HFFc6 (cell line): ENCODE data around the gene EEF2. TPM values are rescaled to one million over a fixed set of nuclear protein-coding genes. Genes with fewer than 3 reads are reported as not detected.
"Not testable (repeated sequence)": the region's sequence is repeated elsewhere in the genome, so short reads cannot be mapped to it uniquely, and the experiment has no call there.

Experiments
- DNase-seq: peaks from one replicate; pipeline ENCODE4 v3.0.0-alpha.2; 2018
- H3K27ac Mint-ChIP-seq: 2 replicates; pipeline ENCODE4 v1.8.0; 2020; ENCODE audit warnings: mild to moderate bottlenecking, mixed read lengths
- H3K27me3 Mint-ChIP-seq: 2 replicates; pipeline ENCODE4 v1.8.0; 2021; ENCODE audit warnings: mild to moderate bottlenecking, moderate library complexity, mixed read lengths; ENCODE audit not compliant: insufficient read depth
- H3K36me3 Mint-ChIP-seq: 2 replicates; pipeline ENCODE4 v1.8.0; 2021; ENCODE audit warnings: low read depth, mixed read lengths
- H3K4me1 Mint-ChIP-seq: 2 replicates; pipeline ENCODE4 v1.8.0; 2020; ENCODE audit warnings: low read depth, mixed read lengths
- H3K4me3 Mint-ChIP-seq: 2 replicates; pipeline ENCODE4 v1.8.0; 2020; ENCODE audit warnings: mild to moderate bottlenecking, moderate library complexity, mixed read lengths
- H3K9me3 Mint-ChIP-seq: 2 replicates; pipeline ENCODE4 v1.8.0; 2020; ENCODE audit warnings: mild to moderate bottlenecking, mixed read lengths
- total RNA-seq, 6 experiments: library from RNA; stranded (reverse); fragmentation: NEBNext Ultra II Directional; extraction: Animal tissue kit (Norgen Biotek cat#: 25700); gene quantifications; 2 replicates in 1 of 6; 3 replicates in 5 of 6; pipeline ENCODE4 v1.2.3, GENCODE V29; 2021
- TF ChIP-seq, protein P1 (sequence below): fragments of 200-600 bp; sonication (generic); IDR thresholded peaks from 2 replicates; pipeline ENCODE4 v1.5.0; 2021; ENCODE audit warnings: antibody characterized with exemption, mild to moderate bottlenecking

Gene EEF2
- total RNA-seq, 6 experiments from 2014 or later: 2,555 to 2,867 (median 2,696) TPM

DNA sequence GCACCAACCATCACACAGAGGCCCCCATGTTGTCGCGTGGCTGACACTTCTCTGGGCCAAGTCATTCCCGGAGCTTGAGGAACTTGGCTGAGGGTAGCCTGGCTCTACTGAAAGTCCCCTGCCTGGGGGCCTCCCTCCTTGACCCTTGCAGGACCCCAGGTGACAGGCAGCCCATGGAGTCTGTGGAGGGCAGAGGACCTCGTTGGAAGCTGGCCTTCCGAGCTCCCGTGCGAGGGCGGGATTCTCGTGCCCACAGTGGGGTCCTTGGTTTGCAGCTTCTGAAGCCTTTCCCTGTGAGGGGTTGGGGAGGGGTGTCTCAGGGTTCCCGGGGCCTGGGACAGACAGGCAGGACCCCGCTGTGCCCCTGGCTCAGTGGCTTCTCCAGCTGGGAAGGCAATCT is 36.0 kb downstream of the EEF2 start:
- H3K27me3 Mint-ChIP-seq: peaks cover 15% of the 10 kb centered on the region
- H3K9me3 Mint-ChIP-seq: no peaks in the 10 kb centered on the region
- H3K27ac Mint-ChIP-seq: no peak overlapping the region
- H3K36me3 Mint-ChIP-seq: no peaks in the 10 kb centered on the region
- no peak overlapping the region for H3K4me3 Mint-ChIP-seq
- H3K4me1 Mint-ChIP-seq: no peaks in the 10 kb centered on the region
- DNase-seq: no peak
- TF ChIP-seq, protein P1, sequence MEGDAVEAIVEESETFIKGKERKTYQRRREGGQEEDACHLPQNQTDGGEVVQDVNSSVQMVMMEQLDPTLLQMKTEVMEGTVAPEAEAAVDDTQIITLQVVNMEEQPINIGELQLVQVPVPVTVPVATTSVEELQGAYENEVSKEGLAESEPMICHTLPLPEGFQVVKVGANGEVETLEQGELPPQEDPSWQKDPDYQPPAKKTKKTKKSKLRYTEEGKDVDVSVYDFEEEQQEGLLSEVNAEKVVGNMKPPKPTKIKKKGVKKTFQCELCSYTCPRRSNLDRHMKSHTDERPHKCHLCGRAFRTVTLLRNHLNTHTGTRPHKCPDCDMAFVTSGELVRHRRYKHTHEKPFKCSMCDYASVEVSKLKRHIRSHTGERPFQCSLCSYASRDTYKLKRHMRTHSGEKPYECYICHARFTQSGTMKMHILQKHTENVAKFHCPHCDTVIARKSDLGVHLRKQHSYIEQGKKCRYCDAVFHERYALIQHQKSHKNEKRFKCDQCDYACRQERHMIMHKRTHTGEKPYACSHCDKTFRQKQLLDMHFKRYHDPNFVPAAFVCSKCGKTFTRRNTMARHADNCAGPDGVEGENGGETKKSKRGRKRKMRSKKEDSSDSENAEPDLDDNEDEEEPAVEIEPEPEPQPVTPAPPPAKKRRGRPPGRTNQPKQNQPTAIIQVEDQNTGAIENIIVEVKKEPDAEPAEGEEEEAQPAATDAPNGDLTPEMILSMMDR: no peak

DNA sequence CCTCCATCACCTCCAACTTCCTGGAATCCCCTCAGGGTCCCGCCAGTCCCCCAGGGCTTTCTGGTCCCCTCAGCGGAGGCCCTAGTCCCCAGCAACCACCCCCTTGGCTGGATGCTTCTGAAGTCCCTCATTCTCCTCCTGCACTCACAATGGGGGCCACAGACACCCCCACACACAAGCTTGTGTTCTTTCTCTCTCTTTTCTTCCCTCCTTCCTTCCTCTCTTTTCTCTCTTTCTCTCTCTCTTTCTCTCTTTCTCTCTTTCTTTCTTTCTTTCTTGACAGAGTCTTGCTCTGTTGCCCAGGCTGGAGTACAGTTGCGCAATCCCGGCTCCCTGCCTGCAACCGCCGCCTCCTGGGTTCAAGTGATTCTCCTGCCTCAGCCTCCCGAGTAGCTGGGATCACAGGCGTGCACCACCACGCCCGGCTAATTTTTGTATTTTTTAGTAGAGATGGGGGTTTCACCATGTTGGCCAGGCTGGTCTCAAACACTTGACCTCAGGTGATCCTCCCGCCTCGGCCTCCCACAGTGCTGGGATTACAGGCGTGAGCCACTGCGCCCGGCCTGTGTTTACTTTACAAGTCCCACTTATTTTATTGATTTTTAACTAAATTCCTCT is 37.8 kb downstream of the EEF2 start:
- not testable (repeated sequence) for H3K27me3 Mint-ChIP-seq, DNase-seq, H3K4me3 Mint-ChIP-seq, H3K27ac Mint-ChIP-seq, H3K36me3 Mint-ChIP-seq, H3K4me1 Mint-ChIP-seq, H3K9me3 Mint-ChIP-seq

DNA sequence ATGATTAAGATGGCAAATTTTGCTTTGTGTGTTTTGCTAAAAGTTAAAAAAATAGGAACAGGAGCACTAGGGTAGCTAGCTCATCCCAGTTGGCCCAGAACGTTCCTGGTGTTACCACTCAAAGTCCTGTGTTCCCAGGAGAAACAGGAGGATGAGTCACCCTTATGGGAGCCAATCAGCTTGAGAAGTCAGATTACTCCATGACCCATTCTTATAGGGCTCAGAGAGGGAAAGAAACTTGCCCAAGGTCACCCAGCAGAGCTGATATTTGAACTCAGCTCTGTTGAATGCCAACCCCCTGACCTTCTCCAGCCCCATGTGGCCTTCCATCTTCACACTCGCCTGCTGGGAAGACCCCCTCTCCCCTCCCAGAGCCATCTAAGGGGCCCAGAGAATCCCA is 39.4 kb downstream of the EEF2 start:
- H3K4me1 Mint-ChIP-seq: no peaks in the 10 kb centered on the region
- peak; percentile 16 for DNase-seq
- no peak overlapping the region for H3K4me3 Mint-ChIP-seq
- no peaks in the 10 kb centered on the region for H3K9me3 Mint-ChIP-seq
- no peaks in the 10 kb centered on the region for H3K36me3 Mint-ChIP-seq
- H3K27me3 Mint-ChIP-seq: peaks cover 2% of the 10 kb centered on the region
- no peak overlapping the region for H3K27ac Mint-ChIP-seq
- TF ChIP-seq, protein P1: no peak

DNA sequence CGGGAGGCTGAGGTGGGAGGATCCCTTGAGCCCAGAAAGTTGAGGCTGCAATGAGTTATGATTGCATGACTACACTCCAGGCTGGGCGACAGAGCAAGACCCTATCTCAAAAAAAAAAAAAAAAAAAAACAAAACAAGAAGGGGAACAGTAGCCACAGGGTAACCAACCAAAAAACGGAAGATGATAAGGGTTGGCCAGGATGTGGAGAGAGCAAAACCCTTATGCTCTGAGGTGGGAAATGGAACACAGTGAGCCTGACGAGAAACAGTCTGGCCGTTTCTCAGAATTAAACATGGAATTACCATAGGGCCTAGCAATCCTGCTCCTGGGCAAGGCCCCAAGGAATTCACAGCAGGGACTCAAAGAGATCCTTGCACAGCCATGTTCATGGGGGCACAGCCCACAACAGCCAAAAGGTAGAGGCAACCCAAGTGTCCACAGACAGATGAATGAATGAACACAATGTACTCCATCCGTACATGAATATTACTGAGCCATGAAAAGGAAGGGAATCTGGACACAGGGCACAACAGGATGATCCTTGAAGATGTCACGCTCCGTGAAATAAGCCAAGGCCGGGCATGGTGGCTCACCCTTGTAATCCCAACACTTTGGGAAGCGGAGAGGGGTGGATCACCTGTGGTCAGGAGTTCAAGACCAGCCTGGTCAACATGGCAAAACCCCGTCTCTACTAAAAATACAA is 41.1 kb downstream of the EEF2 start:
- TF ChIP-seq, protein P1: no peak
- no peak for DNase-seq
- Mint-ChIP-seq H3K9me3 (no peaks in the 10 kb centered on the region), H3K27ac (no peak overlapping the region), H3K4me1 (no peaks in the 10 kb centered on the region), H3K27me3 (peaks cover 2% of the 10 kb centered on the region), H3K36me3 (no peaks in the 10 kb centered on the region), H3K4me3 (no peak overlapping the region)

DNA sequence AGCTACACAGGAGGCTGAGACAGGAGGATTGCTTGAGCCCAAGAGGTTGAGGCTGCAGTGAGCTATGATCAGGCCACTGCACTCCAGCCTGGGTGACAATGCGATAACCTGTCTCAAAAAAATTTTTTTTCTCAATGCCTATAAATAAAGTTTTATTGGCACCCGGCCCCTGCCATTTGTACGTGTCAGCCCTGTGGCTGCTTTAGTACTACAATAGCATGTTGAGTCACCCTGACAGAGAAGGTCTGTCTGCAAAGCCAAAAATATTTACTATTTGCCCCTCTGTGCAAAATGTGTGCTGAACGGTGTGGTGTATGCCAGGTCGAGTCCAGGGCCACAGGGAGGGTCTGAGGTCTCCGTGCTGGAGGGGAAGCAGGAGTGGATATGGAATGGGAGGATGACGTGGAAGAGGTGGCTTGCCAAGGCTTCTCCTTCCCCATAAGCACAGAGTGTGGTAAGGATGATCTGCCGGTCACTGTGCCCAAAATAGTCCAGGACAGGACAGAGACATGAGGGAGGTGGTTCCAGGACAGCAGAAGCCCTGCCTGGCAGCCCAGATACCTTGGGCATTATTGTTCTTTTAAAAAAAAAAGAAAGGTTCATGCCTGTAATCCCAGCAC is 42.4 kb downstream of the EEF2 start:
- Mint-ChIP-seq H3K4me1 (no peaks in the 10 kb centered on the region), H3K27me3 (peaks cover 2% of the 10 kb centered on the region), H3K36me3 (no peaks in the 10 kb centered on the region), H3K4me3 (no peak overlapping the region), H3K9me3 (no peaks in the 10 kb centered on the region), H3K27ac (no peak overlapping the region)
- TF ChIP-seq, protein P1: no peak
- peak; percentile 32 for DNase-seq

DNA sequence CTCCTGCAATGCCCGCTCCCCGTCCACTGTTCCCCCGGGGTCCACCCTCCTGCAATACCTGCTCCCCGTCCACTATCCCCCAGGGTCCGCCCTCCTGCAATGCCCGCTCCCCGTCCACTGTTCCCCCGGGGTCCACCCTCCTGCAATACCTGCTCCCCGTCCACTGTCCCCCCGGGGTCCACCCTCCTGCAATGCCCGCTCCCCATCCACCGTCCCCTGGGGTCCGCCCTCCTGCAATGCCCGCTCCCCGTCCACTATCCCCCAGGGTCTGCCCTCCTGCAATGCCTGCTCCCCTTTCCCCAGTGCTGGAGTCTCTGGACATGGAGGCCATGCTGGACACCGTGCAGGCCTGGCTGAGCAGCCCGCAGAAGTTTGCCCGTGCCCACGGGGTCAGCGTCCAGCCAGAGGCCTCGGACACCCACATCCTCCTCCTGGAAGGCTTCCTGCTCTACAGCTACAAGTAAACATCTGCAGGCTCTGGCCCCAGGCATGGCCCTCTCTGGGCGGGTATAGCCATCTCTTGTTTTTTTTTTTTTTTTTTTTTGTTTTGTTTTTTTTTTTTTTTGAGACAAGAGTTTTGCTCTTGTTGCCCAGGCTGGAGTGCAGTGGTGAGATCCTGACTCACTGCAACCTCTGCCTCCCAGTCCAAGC is 46.8 kb downstream of the EEF2 start:
- not testable (repeated sequence) for H3K36me3 Mint-ChIP-seq, H3K4me1 Mint-ChIP-seq, H3K27ac Mint-ChIP-seq, H3K4me3 Mint-ChIP-seq, DNase-seq, H3K9me3 Mint-ChIP-seq
- peaks cover 11% of the 10 kb centered on the region for H3K27me3 Mint-ChIP-seq
